ENCODE data around the gene TRHDE. TPM values are rescaled to one million over a fixed set of nuclear protein-coding genes. Genes with fewer than 3 reads are reported as not detected.

Gene TRHDE, protein sequence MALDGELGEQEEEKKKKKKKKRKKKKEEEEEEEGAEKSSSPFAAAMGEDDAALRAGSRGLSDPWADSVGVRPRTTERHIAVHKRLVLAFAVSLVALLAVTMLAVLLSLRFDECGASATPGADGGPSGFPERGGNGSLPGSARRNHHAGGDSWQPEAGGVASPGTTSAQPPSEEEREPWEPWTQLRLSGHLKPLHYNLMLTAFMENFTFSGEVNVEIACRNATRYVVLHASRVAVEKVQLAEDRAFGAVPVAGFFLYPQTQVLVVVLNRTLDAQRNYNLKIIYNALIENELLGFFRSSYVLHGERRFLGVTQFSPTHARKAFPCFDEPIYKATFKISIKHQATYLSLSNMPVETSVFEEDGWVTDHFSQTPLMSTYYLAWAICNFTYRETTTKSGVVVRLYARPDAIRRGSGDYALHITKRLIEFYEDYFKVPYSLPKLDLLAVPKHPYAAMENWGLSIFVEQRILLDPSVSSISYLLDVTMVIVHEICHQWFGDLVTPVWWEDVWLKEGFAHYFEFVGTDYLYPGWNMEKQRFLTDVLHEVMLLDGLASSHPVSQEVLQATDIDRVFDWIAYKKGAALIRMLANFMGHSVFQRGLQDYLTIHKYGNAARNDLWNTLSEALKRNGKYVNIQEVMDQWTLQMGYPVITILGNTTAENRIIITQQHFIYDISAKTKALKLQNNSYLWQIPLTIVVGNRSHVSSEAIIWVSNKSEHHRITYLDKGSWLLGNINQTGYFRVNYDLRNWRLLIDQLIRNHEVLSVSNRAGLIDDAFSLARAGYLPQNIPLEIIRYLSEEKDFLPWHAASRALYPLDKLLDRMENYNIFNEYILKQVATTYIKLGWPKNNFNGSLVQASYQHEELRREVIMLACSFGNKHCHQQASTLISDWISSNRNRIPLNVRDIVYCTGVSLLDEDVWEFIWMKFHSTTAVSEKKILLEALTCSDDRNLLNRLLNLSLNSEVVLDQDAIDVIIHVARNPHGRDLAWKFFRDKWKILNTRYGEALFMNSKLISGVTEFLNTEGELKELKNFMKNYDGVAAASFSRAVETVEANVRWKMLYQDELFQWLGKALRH
- 0.02 to 0.24 TPM (median 0.09 TPM) in 5 replicates for total RNA-seq (2022; extraction: Qiagen RNA extraction)

DNA sequence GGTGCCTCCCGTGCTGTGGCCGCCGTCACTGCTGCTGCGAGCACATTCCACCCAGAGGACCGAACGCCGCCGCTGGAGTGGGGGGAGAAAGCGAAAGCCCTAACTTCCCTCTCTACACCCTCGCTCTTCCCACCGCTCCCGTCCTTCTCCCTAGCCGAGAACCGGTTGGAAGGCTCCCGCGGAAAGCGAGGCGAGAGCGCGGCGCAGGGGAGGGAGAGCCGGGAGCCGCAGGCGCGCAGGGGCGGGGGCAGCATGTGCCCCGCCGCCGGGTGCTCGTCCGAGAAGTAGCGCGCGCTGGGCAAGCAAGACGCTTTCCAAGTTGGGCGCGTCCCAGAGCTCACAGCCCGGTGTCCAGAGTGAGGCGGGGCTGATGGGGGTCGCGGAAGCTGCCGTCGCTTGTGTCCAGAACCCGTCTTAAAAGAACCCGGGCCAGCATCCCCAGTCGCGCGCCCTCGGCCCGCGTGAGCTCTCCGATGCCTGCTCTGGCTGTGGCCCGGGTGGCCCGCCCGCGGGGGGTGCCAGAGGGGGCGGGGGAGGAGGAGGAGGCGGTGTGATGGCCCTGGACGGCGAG lies at the start of gene TRHDE:
Gene TRHDE (plus strand): TSS at position 280 of the 571 bp plus-strand sequence. CDS start 274 bp downstream, at position 554.

